HUDEP-2 (cell line): ENCODE measurements around the gene EIF4EBP2.

Experiments
- DNase-seq, 76 experiments: peaks; one replicate each; lab custom pipeline; 2025; ENCODE audit not compliant: unreplicated experiment in 76 of 76; lab: John Stamatoyannopoulos, UW

The EIF4EBP2 gene

DNA sequence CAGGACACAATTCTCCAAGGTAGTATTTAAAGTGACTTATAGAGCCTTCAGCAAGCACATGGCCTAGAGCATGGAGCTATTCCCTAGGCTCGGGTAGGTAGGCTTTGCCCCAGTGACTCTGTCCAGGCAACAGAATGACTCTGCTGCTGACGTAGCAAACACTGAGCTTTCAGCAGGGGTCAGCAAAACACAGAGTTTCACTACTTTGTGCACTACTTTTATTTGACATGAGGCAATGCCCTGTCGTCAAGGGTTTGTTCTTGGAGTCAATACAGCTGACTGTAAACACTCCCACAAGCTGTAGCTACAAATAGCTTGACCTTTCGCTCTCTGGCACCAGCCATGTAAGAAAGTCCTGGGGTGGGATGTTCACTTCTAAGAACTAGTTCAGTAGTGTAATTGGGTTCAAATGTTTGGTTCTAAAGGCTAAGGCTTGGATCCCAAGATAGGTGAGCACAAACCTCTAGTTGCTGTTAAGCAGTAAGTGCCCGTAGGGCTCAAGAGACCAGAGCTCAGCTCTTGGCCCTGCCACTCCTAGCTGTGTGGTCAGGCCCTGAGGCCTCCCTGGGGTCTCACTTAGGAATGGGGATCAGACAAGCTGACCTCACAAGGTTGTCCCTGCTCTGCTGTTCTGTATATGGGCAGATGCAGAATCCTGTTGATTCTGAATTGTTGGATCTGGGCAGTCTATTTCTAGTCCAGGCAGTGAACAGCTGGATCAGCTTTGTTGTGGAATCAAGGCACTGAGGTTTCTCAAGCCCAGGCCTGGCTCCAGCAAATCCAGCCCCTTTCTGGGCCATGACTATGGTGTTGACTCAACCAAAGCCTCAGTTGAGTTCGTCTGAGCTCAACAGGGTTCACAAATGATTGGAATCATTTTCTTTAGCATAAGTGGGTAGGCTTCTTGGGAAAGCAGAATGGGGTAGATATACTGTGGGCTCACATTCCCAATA, 26.8 kb downstream of the EIF4EBP2 start:
- peak in 1 of 76 experiments; percentile 2 for DNase-seq

GRCh38 chr10:70432101-70432500, 28.2 kb downstream of the EIF4EBP2 start:
- DNase-seq: no peak

- no peak for DNase-seq
Measured at GRCh38 chr10:70432561-70433263, 28.8 kb downstream of the EIF4EBP2 start.

GRCh38 chr10:70433581-70434280, 29.8 kb downstream of the EIF4EBP2 start:
- no peak for DNase-seq

- no peak for DNase-seq
Measured at GRCh38 chr10:70435241-70436085, 31.5 kb downstream of the EIF4EBP2 start.

GRCh38 chr10:70437721-70438120, 33.8 kb downstream of the EIF4EBP2 start:
- no peak for DNase-seq

GRCh38 chr10:70440296-70441160, 36.6 kb downstream of the EIF4EBP2 start:
- DNase-seq: no peak

DNA sequence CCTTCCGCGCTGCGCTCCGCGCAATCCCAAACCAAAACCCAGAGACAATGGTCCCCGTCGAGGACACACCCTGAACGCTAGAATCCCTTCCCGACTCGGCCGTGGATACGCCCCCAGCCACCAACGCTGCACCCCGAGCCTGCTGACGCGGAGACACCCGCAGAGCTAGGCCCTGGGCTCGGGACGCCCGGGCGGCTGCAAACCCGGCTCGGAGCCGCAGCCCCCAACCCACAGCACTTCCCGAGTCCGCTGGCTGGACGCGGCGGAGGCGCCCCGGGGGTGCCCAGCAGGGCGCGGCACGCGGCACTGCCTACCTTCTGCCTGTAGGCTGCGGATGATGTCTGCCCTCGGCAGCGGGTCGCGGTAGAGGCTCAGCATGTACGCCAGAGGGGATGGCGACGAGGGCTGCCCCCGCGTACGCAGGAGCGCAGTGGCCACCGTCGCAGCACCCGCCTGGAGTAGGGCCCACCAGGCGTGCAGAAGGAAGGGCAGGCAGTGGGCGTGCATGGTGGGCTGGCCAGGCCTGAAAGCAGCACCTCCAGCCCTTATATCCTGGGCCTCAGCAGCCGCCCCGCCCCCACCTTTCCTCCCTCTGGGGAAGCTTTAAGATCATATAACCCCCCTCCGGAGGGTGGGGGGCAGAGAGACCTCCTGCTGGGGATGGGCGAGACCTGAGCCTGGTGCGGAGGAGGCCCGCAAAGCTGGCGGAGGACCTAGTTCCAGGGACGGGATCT, 37.4 kb downstream of the EIF4EBP2 start, which contains the start of gene NODAL:
NODAL (minus strand) TSS at position 521 of the 734 bp plus-strand sequence; CDS start at position 507, 14 bp downstream.
- no peak for DNase-seq

DNA sequence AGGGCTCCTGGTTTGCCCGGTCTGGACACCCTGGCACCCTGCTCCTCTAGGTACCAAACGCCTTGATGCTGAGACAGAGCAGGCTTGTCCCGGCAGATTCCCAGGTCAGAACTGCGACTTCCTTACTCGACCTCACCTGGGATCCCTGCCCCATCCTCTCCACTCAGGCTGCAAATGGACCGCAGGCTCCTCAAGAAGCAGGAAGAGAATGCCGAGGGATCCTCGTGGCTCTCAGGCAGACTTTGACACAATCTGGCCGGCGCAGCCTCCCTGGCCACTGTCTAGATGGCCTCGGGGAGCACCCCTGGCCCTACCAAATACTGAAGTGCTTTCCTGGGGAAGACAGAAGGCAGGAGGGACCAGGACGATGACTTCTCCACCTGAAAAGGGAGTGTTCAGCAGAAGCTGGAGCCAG, 38.0 kb downstream of the EIF4EBP2 start:
- no peak for DNase-seq

DNA sequence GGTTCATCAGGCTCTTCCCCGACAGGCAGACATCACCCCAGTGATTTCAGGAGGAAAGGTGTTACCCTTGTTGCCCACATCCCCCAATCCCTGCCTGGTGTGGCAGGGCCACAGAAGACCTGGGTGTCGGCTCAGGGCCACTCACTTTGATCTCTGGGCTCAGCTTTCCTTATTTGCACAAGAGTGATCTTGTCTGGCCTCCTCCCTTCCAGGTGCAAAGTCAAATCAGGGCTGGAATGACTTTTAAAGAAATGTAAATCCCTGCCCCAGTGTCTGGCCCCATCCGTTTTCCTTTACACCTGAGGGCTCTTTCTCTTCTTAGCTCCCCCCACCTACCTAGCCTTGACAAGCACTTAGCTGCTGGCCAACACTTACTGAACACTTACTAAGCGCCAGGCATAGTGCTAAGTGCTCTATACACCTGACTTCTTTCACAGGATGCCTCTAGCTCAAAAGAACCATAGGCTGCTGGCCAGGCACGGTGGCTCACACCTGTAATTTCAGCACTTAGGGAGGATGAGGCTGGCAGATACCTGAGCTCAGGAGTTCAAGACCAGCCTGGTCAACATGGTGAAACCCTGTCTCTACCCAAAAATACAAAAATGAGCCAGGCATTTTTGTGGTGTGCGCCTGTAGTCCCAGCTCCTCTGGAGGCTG, 38.5 kb downstream of the EIF4EBP2 start:
- DNase-seq: no peak

DNA sequence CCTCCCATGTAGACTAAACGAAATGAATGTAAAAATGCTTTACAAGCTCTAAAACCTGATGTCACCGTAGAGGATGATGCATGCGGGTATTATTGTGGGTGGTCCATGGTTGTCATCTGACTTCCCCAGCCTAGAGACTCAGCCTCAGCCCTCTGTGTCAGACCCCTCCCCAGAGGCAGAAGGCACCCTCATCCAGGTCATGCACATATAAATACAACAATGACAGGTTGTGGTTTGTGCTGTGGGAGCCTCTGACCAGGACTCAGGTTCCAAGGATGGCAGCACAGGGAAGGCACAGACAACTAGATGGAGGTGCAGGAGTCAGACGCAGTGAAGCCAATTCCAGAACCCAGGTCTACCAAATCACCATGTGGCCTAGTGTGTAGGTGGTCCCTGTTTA, 40.8 kb downstream of the EIF4EBP2 start:
- DNase-seq: no peak

DNA sequence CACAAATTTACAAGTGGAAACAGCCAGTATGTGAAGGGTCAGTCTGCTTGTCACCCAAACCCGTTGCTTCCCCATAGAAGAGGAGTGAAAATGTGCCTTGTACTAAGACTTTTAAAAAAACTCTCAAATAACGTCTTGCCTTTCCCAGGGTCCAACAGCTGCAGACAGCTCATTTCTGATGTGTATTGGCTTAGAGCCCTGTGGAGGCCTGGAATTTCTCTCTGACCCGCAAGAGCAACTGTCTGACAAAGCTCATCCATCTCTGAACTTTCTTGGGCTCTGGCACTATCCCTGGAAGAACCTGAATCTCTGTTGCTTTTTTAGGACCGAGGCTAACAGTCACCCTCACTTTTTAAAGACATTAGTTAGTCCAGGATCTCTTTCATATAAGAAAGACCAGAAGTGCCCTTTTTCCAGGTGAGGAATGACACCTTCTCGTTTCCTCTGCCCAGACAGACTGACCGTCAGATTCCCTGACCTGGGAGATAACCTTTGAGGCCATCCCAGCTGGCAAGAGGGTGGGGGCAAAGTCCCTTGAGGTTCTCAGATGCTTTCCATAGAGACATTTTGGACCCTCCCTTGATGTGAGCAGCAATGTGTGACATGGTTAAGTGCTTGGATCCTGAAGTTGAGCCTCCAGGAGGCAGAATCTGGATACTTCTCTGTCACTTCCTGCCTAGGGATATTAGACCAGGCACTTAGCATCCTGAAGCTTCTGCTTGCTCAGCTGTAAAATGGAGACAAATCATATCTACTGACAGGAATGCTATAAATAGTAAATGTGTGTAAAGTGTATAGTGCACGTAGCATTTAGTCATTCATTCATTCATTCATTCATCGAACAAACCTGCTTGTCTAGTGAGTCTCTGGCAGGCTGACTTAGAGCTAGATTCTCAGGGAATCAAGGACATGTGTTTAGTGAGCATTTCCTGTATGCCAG, 42.0 kb downstream of the EIF4EBP2 start:
- DNase-seq: no peak

GRCh38 chr10:70448236-70448635, 44.3 kb downstream of the EIF4EBP2 start:
- DNase-seq: no peak

DNA sequence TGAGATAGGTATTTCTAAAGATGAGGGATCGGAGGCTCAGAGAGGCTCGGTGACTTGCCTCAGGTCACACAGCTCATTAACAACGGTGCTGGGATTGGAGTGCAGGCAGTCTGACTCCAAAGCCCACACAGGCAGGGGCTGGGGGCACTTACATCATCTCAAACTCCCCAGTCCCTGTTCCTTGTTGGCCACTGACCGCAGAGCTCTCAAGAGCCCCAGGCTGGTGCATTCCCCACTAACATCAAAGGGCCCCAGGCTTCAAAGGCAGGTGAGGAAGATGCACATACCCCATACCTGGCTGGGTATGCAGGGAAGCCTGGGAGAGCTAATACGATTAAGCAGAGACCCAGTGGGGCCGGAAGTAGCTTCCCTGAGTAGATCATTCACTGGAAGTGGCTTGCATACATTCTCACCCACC, 51.3 kb downstream of the EIF4EBP2 start:
- no peak for DNase-seq

GRCh38 chr10:70456164-70456563, 52.2 kb downstream of the EIF4EBP2 start:
- no peak for DNase-seq

- no peak for DNase-seq
Measured at GRCh38 chr10:70457759-70458305, 53.9 kb downstream of the EIF4EBP2 start.
